HCT116 (cell line): Measurements from ENCODE around the gene APC2. TPM values are rescaled to one million over a fixed set of nuclear protein-coding genes. Genes with fewer than 3 reads are reported as not detected.
A peak's percentile ranks its signal among the peaks of the same experiment; 100 is the strongest.

Experiments
- ATAC-seq: fragments of 200-7000 bp; cut with Tn5 transposase; 2 replicates; pipeline ENCODE4 v1.9.1; 2020; ENCODE audit warnings: mild to moderate bottlenecking, moderate library complexity
- BruUV-seq: library from RNA; stranded (reverse); fragments of 400-500 nt; replicated peaks from 2 replicates; lab custom pipeline; 2021; lab: Mats Ljungman, UMichigan
- CTCF ChIA-PET: fragments of 300-600 bp; sonication (Branson Sonifier 250); formaldehyde crosslinking; loops from one replicate; lab custom pipeline; 2021; ENCODE audit warnings: antibody characterized with exemption; lab: Charles Lee
- POLR2A ChIA-PET: fragments of 300-600, 350-600 bp; sonication (Branson Sonifier 250); formaldehyde crosslinking; loops from one replicate; lab custom pipeline; 2021; ENCODE audit warnings: antibody characterized with exemption; lab: Charles Lee
- RAD21 ChIA-PET, 2 experiments: fragments of 300-600 bp; sonication (Branson Sonifier 250); formaldehyde crosslinking; loops; one replicate each; lab custom pipeline; 2023; ENCODE audit warnings: low total read pairs in 2 of 2; ENCODE audit not compliant: uncharacterized antibody in 2 of 2, unreplicated experiment in 2 of 2, low non-redundant PET in 1 of 2; lab: Charles Lee
- DNase-seq: peaks from one replicate; pipeline ENCODE4 v3.0.0-alpha.2; 2010; ENCODE audit warnings: low read depth, low spot score
- H2AFZ ChIP-seq: fragments of 200-600 bp; shearing (Covaris generic), sonication (generic); 2 replicates; pipeline ENCODE4 v1.6.1; 2017; ENCODE audit warnings: low read depth, mixed run types, mixed read lengths, antibody characterized with exemption, low read length; ENCODE audit not compliant: poor library complexity, severe bottlenecking
- H3K27ac ChIP-seq: 2 replicates; pipeline ENCODE4 v1.5.1; 2012; ENCODE audit warnings: low read depth, low read length
- H3K27me3 ChIP-seq: fragments of 200-600 bp; sonication (generic); 2 replicates; pipeline ENCODE4 v1.6.1; 2016; ENCODE audit warnings: mixed run types, low read length, mixed read lengths; ENCODE audit not compliant: insufficient read depth
- H3K36me3 ChIP-seq, 2 experiments: fragments of 200-500 bp in 1 of 2; fragments of 200-600 bp in 1 of 2; sonication (Bioruptor generic) in 1 of 2; sonication (generic) in 1 of 2; 2 replicates each; pipeline versions ENCODE4 v1.5.1 to v1.6.1; 2014 to 2016; ENCODE audit warnings: low read length in 2 of 2, inconsistent platforms in 1 of 2, mixed read lengths in 1 of 2, mixed run types in 1 of 2; ENCODE audit not compliant: insufficient read depth in 2 of 2, control insufficient read depth in 1 of 2
- H3K4me1 ChIP-seq, 2 experiments: fragments of 200-600 bp in 1 of 2; sonication (generic) in 1 of 2; 2 replicates each; pipeline versions ENCODE4 v1.5.1 to v1.6.1; 2012 to 2017; ENCODE audit warnings: low read length in 2 of 2, inconsistent platforms in 1 of 2, mild to moderate bottlenecking in 1 of 2, mixed read lengths in 1 of 2, mixed run types in 1 of 2, moderate library complexity in 1 of 2; ENCODE audit not compliant: insufficient read depth in 2 of 2, control insufficient read depth in 1 of 2
- H3K4me2 ChIP-seq: fragments of 200-600 bp; sonication (generic); 2 replicates; pipeline ENCODE4 v1.6.1; 2017; ENCODE audit warnings: mixed run types, low read length, mixed read lengths
- H3K4me3 ChIP-seq, 2 experiments: fragments of 200-600 bp in 1 of 2; sonication (generic) in 1 of 2; replicated peaks in 1 of 2; 2 replicates each; pipeline ENCODE4 v1.5.1; 2011 to 2016; ENCODE audit warnings: low read length in 2 of 2, control low read depth in 1 of 2, low read depth in 1 of 2, mild to moderate bottlenecking in 1 of 2, mixed read lengths in 1 of 2, mixed run types in 1 of 2
- H3K79me2 ChIP-seq: fragments of 200-600 bp; sonication (generic); 2 replicates; pipeline ENCODE4 v1.6.1; 2017; ENCODE audit warnings: mild to moderate bottlenecking, mixed run types, low read length, moderate library complexity, mixed read lengths; ENCODE audit not compliant: insufficient read depth
- H3K9ac ChIP-seq: fragments of 200-600 bp; sonication (generic); 2 replicates; pipeline ENCODE4 v1.6.1; 2016; ENCODE audit warnings: low read length, mixed read lengths
- H3K9me2 ChIP-seq: fragments of 200-600 bp; sonication (generic), shearing (Covaris generic); 2 replicates; pipeline ENCODE4 v1.6.1; 2017; ENCODE audit warnings: mixed run types, mild to moderate bottlenecking, moderate library complexity; ENCODE audit not compliant: insufficient read depth
- H3K9me3 ChIP-seq, 2 experiments: fragments of 200-500 bp in 1 of 2; fragments of 200-600 bp in 1 of 2; sonication (Bioruptor generic) in 1 of 2; sonication (generic) in 1 of 2; 2 replicates each; pipeline ENCODE4 v1.6.1; 2014 to 2017; ENCODE audit warnings: low read length in 2 of 2, mixed read lengths in 2 of 2, inconsistent platforms in 1 of 2, low read depth in 1 of 2, mild to moderate bottlenecking in 1 of 2, mixed run types in 1 of 2, moderate library complexity in 1 of 2; ENCODE audit not compliant: control insufficient read depth in 1 of 2, insufficient read depth in 1 of 2
- H4K20me1 ChIP-seq: fragments of 200-600 bp; sonication (generic), shearing (Covaris generic); 2 replicates; pipeline ENCODE4 v1.6.1; 2017; ENCODE audit warnings: mixed run types, mild to moderate bottlenecking, moderate library complexity; ENCODE audit not compliant: insufficient read depth
- CBX3 ChIP-seq: IDR thresholded peaks from 2 replicates; pipeline ENCODE4 v1.6.1; 2012; ENCODE audit warnings: low read depth
- FOSL1 ChIP-seq: IDR thresholded peaks from 2 replicates; pipeline ENCODE4 v1.6.1; 2012; ENCODE audit warnings: low read depth
- JUND ChIP-seq: IDR thresholded peaks from 2 replicates; pipeline ENCODE4 v1.6.1; 2012
- POLR2AphosphoS5 ChIP-seq: IDR thresholded peaks from 2 replicates; pipeline ENCODE4 v1.6.1; 2011; ENCODE audit warnings: mild to moderate bottlenecking, low read depth, low read length, moderate library complexity
- RAD21 ChIP-seq: IDR thresholded peaks from 2 replicates; pipeline ENCODE4 v1.6.1; 2012; ENCODE audit warnings: low read depth, mild to moderate bottlenecking
- TCF7L2 ChIP-seq: IDR thresholded peaks from 2 replicates; pipeline ENCODE4 v1.7.0; 2011; ENCODE audit warnings: borderline replicate concordance, inconsistent platforms; ENCODE audit not compliant: insufficient read depth, insufficient read length; ENCODE audit errors: extremely low read depth
- ZFX ChIP-seq: fragments of 450-650 bp; IDR thresholded peaks from 2 replicates; pipeline ENCODE4 v1.6.1; 2017
- ZNF274 ChIP-seq: fragments of 200-500 bp; sonication (Bioruptor generic); IDR thresholded peaks from 2 replicates; pipeline ENCODE4 v1.6.1; 2014; ENCODE audit warnings: mild to moderate bottlenecking, low read depth, low read length, inconsistent platforms
- intact Hi-C: fragments of 100-400 bp; cut with micrococcal nuclease; formaldehyde crosslinking; loops from 2 replicates; pipeline ENCODE4 v1.10.0; 2022
- total RNA-seq: library from RNA; stranded (reverse); gene quantifications from one replicate; pipeline ENCODE4 v1.2.1, GENCODE V29; 2021; ENCODE audit not compliant: unreplicated experiment
- TF ChIP-seq, protein P1 (sequence below), 3 experiments: fragments of 200-600 bp in 1 of 3; sonication (generic) in 1 of 3; IDR thresholded peaks in 2 of 3; conservative IDR thresholded peaks in 1 of 3; 2 replicates each; pipeline ENCODE4 v1.5.1; 2012 to 2017; ENCODE audit warnings: low read depth in 2 of 3, low read length in 2 of 3, antibody characterized with exemption in 1 of 3, borderline replicate concordance in 1 of 3, control low read depth in 1 of 3, mild to moderate bottlenecking in 1 of 3, mixed read lengths in 1 of 3, mixed run types in 1 of 3, moderate library complexity in 1 of 3; ENCODE audit not compliant: insufficient read depth in 1 of 3
- TF ChIP-seq, protein P2 (sequence below): IDR thresholded peaks from 2 replicates; pipeline ENCODE4 v1.6.1; 2012
- TF ChIP-seq, protein P3 (sequence below): IDR thresholded peaks from 2 replicates; pipeline ENCODE4 v1.6.1; 2012; ENCODE audit warnings: low read depth

Gene APC2
- total RNA-seq, 1 experiment from 2014 or later: 1.6 TPM

DNA sequence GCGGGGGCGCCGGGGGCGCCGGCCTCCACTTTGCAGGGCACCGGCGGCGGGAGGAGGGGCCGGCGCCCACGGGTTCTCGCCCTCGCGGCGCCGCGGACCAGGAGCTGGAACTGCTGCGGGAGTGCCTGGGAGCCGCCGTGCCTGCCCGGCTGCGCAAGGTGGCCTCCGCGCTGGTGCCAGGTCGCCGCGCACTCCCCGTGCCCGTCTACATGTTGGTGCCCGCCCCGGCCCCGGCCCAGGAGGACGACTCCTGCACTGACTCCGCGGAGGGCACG lies 17.2 kb downstream of the APC2 start:
- Histone ChIP-seq H3K4me3 (no peak overlapping the region), H3K9me3 (no peaks in the 10 kb centered on the region), H3K79me2 (peaks cover 11% of the 10 kb centered on the region; the same call in 1 of the 2 replicates), H3K27me3 (no peaks in the 10 kb centered on the region), H3K27ac (peak overlapping the region; percentile 18; the same call in 1 of the 2 replicates), H3K9me2 (no peaks in the 10 kb centered on the region), H2AFZ (no peak overlapping the region), H3K36me3 (no peaks in the 10 kb centered on the region; a peak in 1 of 4 replicates), H3K4me1 (peaks cover 17 to 36% of the 10 kb centered on the region in 2 experiments), H3K9ac (no peak overlapping the region), H3K4me2 (no peak overlapping the region), H4K20me1 (no peaks in the 10 kb centered on the region)
- ChIA-PET CTCF (interaction anchor here (2.2 kb wide), 1 partner anchor 12 kb away, joined by 9 read pairs; no protein-coding TSS in a partner anchor), POLR2A (no interaction called here), RAD21 (no interaction called here)
- no peak for ATAC-seq
- no peak for DNase-seq
- no peak for TF ChIP-seq FOSL1
- BruUV-seq: no TSS peak
- intact Hi-C loops: no loop called here

DNA sequence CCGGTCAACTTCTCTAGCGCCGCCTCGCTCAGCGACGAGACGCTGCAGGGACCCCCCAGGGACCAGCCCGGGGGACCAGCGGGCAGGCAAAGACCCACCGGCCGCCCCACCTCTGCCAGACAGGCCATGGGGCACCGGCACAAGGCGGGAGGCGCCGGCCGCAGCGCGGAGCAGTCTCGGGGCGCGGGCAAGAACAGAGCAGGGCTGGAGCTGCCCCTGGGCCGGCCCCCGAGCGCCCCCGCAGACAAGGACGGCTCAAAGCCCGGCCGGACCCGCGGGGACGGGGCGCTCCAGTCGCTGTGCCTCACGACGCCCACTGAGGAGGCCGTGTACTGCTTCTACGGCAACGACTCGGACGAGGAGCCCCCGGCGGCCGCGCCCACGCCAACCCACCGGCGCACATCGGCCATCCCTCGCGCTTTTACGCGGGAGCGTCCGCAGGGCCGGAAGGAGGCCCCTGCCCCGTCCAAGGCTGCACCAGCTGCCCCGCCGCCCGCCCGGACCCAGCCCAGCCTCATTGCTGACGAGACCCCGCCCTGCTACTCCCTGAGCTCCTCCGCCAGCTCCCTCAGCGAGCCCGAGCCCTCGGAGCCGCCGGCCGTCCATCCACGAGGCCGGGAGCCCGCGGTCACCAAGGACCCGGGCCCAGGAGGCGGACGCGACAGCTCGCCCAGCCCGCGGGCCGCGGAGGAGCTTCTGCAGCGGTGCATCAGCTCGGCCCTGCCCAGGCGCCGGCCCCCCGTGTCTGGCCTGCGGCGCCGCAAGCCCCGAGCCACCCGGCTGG lies 17.8 kb downstream of the APC2 start:
- Histone ChIP-seq H2AFZ (no peak overlapping the region), H3K27me3 (no peaks in the 10 kb centered on the region), H4K20me1 (no peaks in the 10 kb centered on the region), H3K4me3 (peak overlapping the region in 1 of 2 experiments; percentile 66; a peak in 1 of 4 replicates), H3K27ac (peak overlapping the region; percentile 91; the same call in 1 of the 2 replicates), H3K9me2 (no peaks in the 10 kb centered on the region), H3K4me2 (peak overlapping the region; percentile 96; the same call in 1 of the 2 replicates), H3K9ac (no peak overlapping the region), H3K4me1 (peaks cover 17 to 42% of the 10 kb centered on the region in 2 experiments), H3K9me3 (no peaks in the 10 kb centered on the region), H3K79me2 (peaks cover 11% of the 10 kb centered on the region; the same call in 1 of the 2 replicates), H3K36me3 (no peaks in the 10 kb centered on the region; a peak in 1 of 4 replicates)
- BruUV-seq: no TSS peak
- ChIA-PET CTCF (interaction anchor here (2.2 kb wide), 1 partner anchor 12 kb away, joined by 9 read pairs; no protein-coding TSS in a partner anchor), RAD21 (no interaction called here), POLR2A (no interaction called here)
- no peak for DNase-seq
- ATAC-seq: no peak
- intact Hi-C loops: no loop called here
- TF ChIP-seq ZFX (no peak), JUND (no peak), RAD21 (no peak), TCF7L2 (no peak), ZNF274 (no peak), POLR2AphosphoS5 (no peak), CBX3 (no peak)
- TF ChIP-seq, protein P1, sequence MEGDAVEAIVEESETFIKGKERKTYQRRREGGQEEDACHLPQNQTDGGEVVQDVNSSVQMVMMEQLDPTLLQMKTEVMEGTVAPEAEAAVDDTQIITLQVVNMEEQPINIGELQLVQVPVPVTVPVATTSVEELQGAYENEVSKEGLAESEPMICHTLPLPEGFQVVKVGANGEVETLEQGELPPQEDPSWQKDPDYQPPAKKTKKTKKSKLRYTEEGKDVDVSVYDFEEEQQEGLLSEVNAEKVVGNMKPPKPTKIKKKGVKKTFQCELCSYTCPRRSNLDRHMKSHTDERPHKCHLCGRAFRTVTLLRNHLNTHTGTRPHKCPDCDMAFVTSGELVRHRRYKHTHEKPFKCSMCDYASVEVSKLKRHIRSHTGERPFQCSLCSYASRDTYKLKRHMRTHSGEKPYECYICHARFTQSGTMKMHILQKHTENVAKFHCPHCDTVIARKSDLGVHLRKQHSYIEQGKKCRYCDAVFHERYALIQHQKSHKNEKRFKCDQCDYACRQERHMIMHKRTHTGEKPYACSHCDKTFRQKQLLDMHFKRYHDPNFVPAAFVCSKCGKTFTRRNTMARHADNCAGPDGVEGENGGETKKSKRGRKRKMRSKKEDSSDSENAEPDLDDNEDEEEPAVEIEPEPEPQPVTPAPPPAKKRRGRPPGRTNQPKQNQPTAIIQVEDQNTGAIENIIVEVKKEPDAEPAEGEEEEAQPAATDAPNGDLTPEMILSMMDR (IDR thresholded peaks at IDR 0.05 in 2 of 3, conservative IDR thresholded peaks at IDR 0.05 in 1 of 3; ENCODE audit: borderline replicate concordance in 1 of 3, insufficient read depth in 1 of 3, low read depth in 2 of 3, low read length in 2 of 3): no peak
- TF ChIP-seq, protein P2, sequence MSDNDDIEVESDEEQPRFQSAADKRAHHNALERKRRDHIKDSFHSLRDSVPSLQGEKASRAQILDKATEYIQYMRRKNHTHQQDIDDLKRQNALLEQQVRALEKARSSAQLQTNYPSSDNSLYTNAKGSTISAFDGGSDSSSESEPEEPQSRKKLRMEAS: no peak
- TF ChIP-seq, protein P3, sequence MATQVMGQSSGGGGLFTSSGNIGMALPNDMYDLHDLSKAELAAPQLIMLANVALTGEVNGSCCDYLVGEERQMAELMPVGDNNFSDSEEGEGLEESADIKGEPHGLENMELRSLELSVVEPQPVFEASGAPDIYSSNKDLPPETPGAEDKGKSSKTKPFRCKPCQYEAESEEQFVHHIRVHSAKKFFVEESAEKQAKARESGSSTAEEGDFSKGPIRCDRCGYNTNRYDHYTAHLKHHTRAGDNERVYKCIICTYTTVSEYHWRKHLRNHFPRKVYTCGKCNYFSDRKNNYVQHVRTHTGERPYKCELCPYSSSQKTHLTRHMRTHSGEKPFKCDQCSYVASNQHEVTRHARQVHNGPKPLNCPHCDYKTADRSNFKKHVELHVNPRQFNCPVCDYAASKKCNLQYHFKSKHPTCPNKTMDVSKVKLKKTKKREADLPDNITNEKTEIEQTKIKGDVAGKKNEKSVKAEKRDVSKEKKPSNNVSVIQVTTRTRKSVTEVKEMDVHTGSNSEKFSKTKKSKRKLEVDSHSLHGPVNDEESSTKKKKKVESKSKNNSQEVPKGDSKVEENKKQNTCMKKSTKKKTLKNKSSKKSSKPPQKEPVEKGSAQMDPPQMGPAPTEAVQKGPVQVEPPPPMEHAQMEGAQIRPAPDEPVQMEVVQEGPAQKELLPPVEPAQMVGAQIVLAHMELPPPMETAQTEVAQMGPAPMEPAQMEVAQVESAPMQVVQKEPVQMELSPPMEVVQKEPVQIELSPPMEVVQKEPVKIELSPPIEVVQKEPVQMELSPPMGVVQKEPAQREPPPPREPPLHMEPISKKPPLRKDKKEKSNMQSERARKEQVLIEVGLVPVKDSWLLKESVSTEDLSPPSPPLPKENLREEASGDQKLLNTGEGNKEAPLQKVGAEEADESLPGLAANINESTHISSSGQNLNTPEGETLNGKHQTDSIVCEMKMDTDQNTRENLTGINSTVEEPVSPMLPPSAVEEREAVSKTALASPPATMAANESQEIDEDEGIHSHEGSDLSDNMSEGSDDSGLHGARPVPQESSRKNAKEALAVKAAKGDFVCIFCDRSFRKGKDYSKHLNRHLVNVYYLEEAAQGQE: no peak
